HAP-1 (cell line): ENCODE data around the gene SLC16A7.

Source experiments
- DNase-seq, 2 experiments: peaks; one replicate each; pipeline ENCODE4 v3.0.0-alpha.2; 2016 to 2020; ENCODE audit warnings: low spot score in 2 of 2
- H3K27me3 ChIP-seq: fragments of 250-450 bp; sonication (Bioruptor Pico); 2 replicates; pipeline ENCODE4 v1.5.1; 2020; ENCODE audit warnings: low read depth, mild to moderate bottlenecking, moderate library complexity
- H3K36me3 ChIP-seq: fragments of 250-450 bp; sonication (Bioruptor Pico); replicated peaks from 2 replicates; pipeline ENCODE4 v1.5.1; 2020; ENCODE audit warnings: mild to moderate bottlenecking
- H3K4me1 ChIP-seq: fragments of 250-450 bp; sonication (Bioruptor Pico); 2 replicates; pipeline ENCODE4 v1.5.1; 2020; ENCODE audit warnings: mild to moderate bottlenecking
- H3K4me3 ChIP-seq: fragments of 250-450 bp; sonication (Bioruptor Pico); 2 replicates; pipeline ENCODE4 v1.5.1; 2020; ENCODE audit warnings: mild to moderate bottlenecking, moderate library complexity
- H3K9me3 ChIP-seq: fragments of 250-450 bp; sonication (Bioruptor Pico); 2 replicates; pipeline ENCODE4 v1.5.1; 2020; ENCODE audit warnings: mild to moderate bottlenecking, moderate library complexity
- in situ Hi-C: fragments of 300-500 bp; cut with MboI; formaldehyde crosslinking; loops from 3 replicates; pipeline ENCODE4 v1.14.3; 2020; ENCODE audit warnings: low sequenced_read_pairs, inconsistent platforms, mixed read lengths

Gene SLC16A7

GRCh38 chr12:59710004-59710628 lies 114.3 kb downstream of the SLC16A7 start:
- H3K4me3 ChIP-seq = no peak overlapping the region
- no peaks in the 10 kb centered on the region for H3K4me1 ChIP-seq
- in situ Hi-C loops = no loop called here
- H3K36me3 ChIP-seq = no peaks in the 10 kb centered on the region
- no peaks in the 10 kb centered on the region for H3K9me3 ChIP-seq
- no peaks in the 10 kb centered on the region for H3K27me3 ChIP-seq
- DNase-seq = no peak

GRCh38 chr12:59710964-59711363 lies 115.1 kb downstream of the SLC16A7 start:
- DNase-seq = no peak
- Histone ChIP-seq H3K4me1 (no peaks in the 10 kb centered on the region), H3K27me3 (no peaks in the 10 kb centered on the region), H3K9me3 (no peaks in the 10 kb centered on the region), H3K4me3 (no peak overlapping the region), H3K36me3 (no peaks in the 10 kb centered on the region)
- in situ Hi-C loops = no loop called here

DNA sequence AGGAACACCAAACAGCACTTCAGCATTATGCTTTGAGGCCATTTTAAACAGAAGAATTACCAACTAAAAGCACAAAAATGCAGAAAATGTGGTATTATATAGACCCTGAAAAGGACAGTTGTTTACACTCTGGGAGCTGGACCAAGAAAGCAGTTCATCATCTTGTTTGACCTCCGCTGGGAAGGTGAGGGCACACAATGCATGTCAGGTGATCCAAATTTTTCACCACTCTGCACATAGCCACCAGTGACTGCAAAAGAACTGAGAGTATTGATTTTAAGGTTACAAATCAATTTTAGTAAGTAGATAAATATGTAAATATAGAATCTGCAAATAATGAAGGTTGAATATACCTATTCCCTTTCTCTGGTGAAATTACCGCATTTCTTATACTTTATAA lies 119.6 kb downstream of the SLC16A7 start:
- H3K9me3 ChIP-seq = no peaks in the 10 kb centered on the region
- H3K4me1 ChIP-seq = no peaks in the 10 kb centered on the region
- H3K27me3 ChIP-seq = no peaks in the 10 kb centered on the region
- in situ Hi-C loops = no loop called here
- no peaks in the 10 kb centered on the region for H3K36me3 ChIP-seq
- no peak overlapping the region for H3K4me3 ChIP-seq
- no peak for DNase-seq

DNA sequence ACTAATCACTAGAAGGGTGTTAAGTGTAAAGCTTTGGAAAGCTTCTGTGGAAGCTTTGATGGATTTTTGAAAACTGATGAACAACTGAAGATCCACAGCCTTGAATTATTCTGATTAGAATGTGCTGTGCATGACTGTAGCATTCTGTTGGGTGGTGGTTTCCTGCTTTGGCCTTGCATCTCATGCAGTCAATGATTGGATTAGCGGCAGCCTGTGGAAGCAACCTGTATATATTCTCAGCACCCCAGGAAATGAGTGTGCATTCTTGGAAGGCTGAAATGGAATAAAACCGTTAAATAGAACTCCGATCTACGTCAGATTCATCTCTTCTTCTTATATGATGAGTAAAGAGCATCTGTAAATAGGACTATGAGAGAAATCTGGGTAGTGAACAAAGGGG lies 120.2 kb downstream of the SLC16A7 start:
- in situ Hi-C loops = no loop called here
- no peak for DNase-seq
- no peaks in the 10 kb centered on the region for H3K9me3 ChIP-seq

DNA sequence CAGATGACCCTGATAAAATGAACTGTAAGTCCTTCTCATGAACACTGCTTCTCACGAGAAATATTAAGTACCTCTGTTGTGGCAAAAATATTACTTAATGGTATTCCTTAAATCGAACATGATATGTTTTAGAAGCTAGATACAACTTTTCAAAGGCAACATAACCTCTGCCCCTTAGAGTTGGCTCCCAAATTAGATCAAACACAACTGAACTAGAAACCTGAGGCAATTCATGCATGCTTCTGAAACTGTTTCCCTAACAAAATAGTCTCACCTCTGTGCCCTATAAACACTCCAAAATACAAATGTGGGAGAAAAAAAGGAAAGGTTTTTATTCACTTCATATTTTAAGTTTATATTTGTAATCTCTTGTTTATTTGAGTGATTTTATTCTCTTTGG lies 121.6 kb downstream of the SLC16A7 start:
- no peaks in the 10 kb centered on the region for H3K9me3 ChIP-seq
- H3K4me1 ChIP-seq = no peaks in the 10 kb centered on the region
- no peak for DNase-seq
- in situ Hi-C loops = no loop called here
- H3K4me3 ChIP-seq = no peak overlapping the region
- H3K36me3 ChIP-seq = no peaks in the 10 kb centered on the region
- H3K27me3 ChIP-seq = no peaks in the 10 kb centered on the region

More for the DNA sequence above, 120.2 kb downstream of the SLC16A7 start:
- Histone ChIP-seq H3K4me3 (no peak overlapping the region), H3K4me1 (no peaks in the 10 kb centered on the region), H3K27me3 (no peaks in the 10 kb centered on the region), H3K36me3 (no peaks in the 10 kb centered on the region)

DNA sequence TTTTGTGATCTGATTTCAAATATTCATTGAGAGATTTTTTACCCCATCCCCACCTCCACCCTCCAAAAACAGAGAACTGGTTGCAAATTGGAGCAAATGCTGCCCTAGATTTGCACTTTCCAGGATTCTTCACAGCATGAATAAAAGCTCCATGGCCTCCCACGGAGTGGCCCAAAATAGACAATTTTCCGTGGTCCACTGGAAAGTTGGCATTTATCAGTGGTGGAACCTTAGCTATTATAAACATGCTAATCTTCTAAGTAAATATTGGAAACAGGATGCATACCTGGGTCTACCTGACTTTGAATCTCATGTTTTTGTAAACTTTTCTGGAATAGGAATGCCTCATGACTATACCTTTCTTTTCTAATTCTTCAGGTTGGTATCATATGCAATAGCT lies 123.9 kb downstream of the SLC16A7 start:
- no peak for DNase-seq
- Histone ChIP-seq H3K9me3 (no peaks in the 10 kb centered on the region), H3K27me3 (no peaks in the 10 kb centered on the region), H3K36me3 (no peaks in the 10 kb centered on the region), H3K4me1 (no peaks in the 10 kb centered on the region), H3K4me3 (no peak overlapping the region)
- in situ Hi-C loops = no loop called here

GRCh38 chr12:59723520-59723919 lies 127.7 kb downstream of the SLC16A7 start:
- no peak for DNase-seq
- in situ Hi-C loops = no loop called here
- H3K9me3 ChIP-seq = no peaks in the 10 kb centered on the region
- H3K4me1 ChIP-seq = no peaks in the 10 kb centered on the region
- H3K4me3 ChIP-seq = no peak overlapping the region
- no peaks in the 10 kb centered on the region for H3K36me3 ChIP-seq
- H3K27me3 ChIP-seq = no peaks in the 10 kb centered on the region

GRCh38 chr12:59724011-59724695 lies 128.3 kb downstream of the SLC16A7 start:
- in situ Hi-C loops = no loop called here
- Histone ChIP-seq H3K4me1 (no peaks in the 10 kb centered on the region), H3K36me3 (no peaks in the 10 kb centered on the region), H3K4me3 (no peak overlapping the region), H3K27me3 (no peaks in the 10 kb centered on the region), H3K9me3 (no peaks in the 10 kb centered on the region)
- no peak for DNase-seq

DNA sequence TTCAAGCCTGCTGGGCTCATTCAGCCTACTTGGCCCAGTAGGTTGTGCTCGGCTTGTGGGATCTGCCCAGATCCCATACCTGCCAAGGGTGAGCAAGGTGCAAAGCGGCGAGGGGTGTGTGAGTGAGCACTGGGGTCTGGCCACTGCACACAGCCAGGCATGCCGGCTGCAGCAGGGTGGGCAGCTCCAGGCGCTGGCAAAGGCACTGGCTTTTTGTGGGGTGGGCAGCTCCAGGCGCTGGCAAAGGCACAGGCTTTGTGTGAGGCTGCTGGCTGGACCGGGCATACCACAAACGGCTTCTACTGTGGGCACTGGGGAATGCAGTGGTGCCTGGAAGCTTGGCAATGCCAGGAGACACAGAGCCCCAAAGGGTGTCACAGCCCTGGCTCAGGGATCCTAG lies 137.4 kb downstream of the SLC16A7 start:
- H3K4me3 ChIP-seq = no peak overlapping the region
- no peaks in the 10 kb centered on the region for H3K4me1 ChIP-seq
- no peaks in the 10 kb centered on the region for H3K9me3 ChIP-seq
- no peaks in the 10 kb centered on the region for H3K27me3 ChIP-seq
- no peak for DNase-seq
- in situ Hi-C loops = no loop called here
- no peaks in the 10 kb centered on the region for H3K36me3 ChIP-seq

DNA sequence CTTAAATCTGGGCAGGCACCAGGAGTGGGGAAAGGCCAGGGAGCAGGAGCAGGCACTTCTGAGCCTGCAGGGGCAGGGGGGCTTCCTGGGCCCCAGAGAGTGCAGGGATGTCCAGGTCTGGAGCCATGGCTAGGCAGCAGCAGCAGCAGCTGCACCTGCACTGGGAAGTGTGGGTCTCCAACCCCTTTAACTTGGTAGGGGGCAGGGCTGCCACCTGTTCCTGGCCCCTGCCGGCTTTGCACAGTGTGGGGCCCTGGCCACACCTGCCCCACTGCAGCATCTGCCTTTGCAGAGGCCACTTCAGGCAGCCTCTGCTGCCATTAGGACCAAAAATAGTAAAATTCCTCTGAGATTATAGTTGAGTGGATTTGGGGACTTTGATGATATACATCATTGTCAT lies 138.5 kb downstream of the SLC16A7 start:
- in situ Hi-C loops = no loop called here
- DNase-seq = no peak
- Histone ChIP-seq H3K27me3 (no peaks in the 10 kb centered on the region), H3K4me3 (no peak overlapping the region), H3K4me1 (no peaks in the 10 kb centered on the region), H3K36me3 (no peaks in the 10 kb centered on the region), H3K9me3 (no peaks in the 10 kb centered on the region)

DNA sequence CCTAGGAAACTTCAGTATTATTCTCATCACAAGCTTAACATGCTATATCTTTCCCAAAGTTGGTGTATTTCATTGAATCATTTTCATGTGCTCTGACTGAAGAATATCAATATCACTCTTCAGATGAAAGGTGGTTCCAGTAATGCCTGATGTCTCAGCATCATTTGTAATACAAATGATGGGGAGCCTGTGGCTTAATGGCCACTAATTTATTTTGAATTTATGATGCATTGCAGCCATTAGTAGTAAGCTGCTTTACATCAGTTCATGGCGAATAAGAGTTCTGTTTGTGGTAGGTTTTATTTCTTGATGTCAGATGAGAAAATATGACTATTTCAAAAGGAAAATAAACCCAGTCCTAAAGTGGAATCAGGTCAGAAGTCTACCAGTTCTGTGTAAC lies 139.4 kb downstream of the SLC16A7 start:
- no peak for DNase-seq
- no peaks in the 10 kb centered on the region for H3K4me1 ChIP-seq
- no peaks in the 10 kb centered on the region for H3K27me3 ChIP-seq
- no peak overlapping the region for H3K4me3 ChIP-seq
- H3K36me3 ChIP-seq = no peaks in the 10 kb centered on the region
- no peaks in the 10 kb centered on the region for H3K9me3 ChIP-seq
- in situ Hi-C loops = no loop called here

DNA sequence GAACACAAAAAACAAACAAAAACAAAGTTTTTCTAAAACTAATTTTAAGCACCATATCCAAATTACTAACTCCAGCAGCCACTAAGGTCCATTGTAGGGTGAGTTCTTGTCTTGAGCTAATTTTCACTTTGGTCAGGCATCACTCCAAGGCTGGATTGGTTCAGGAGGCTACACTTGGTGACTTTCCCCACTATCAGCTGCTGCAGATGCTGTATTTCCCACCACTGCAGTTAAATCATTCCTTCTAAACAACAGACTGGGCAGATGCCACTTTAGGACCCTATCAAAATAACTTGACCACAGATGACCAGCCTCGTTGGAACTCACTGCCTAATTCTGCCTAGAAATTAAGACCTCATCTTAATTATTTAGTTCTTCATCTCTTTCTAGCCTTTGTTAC lies 140.5 kb downstream of the SLC16A7 start:
- Histone ChIP-seq H3K4me1 (no peaks in the 10 kb centered on the region), H3K9me3 (no peaks in the 10 kb centered on the region), H3K4me3 (no peak overlapping the region), H3K36me3 (no peaks in the 10 kb centered on the region), H3K27me3 (no peaks in the 10 kb centered on the region)
- in situ Hi-C loops = no loop called here
- DNase-seq = no peak

- in situ Hi-C loops = no loop called here
- H3K27me3 ChIP-seq = no peaks in the 10 kb centered on the region
- no peaks in the 10 kb centered on the region for H3K4me1 ChIP-seq
- no peak overlapping the region for H3K4me3 ChIP-seq
- DNase-seq = no peak
- no peaks in the 10 kb centered on the region for H3K9me3 ChIP-seq
- no peaks in the 10 kb centered on the region for H3K36me3 ChIP-seq
These were observed 141.0 kb downstream of the SLC16A7 start for GRCh38 chr12:59736786-59737185.

- H3K36me3 ChIP-seq = no peaks in the 10 kb centered on the region
- no peaks in the 10 kb centered on the region for H3K4me1 ChIP-seq
- in situ Hi-C loops = no loop called here
- H3K9me3 ChIP-seq = no peaks in the 10 kb centered on the region
- DNase-seq = no peak
- H3K4me3 ChIP-seq = no peak overlapping the region
- H3K27me3 ChIP-seq = no peaks in the 10 kb centered on the region
These were observed 142.1 kb downstream of the SLC16A7 start for GRCh38 chr12:59737725-59738463.
